GM19239 (cell line): Measurements from ENCODE around the gene GNG2.

Experiments used
- DNase-seq: peaks from one replicate; pipeline ENCODE4 v3.0.0; 2011; ENCODE audit warnings: low spot score; ENCODE audit not compliant: insufficient read length
- FAIRE-seq: peaks from 2 replicates; lab custom pipeline; 2011; peaks lifted over from hg19 to GRCh38; lab: Jason Lieb, UNC

Gene GNG2

GRCh38 chr14:51981218-51981854, 120.9 kb downstream of the GNG2 start:
- DNase-seq = no peak
- FAIRE-seq = no peak

- DNase-seq (no peak), FAIRE-seq (no peak)
These were observed 127.8 kb downstream of the GNG2 start for GRCh38 chr14:51988221-51988620.

DNA sequence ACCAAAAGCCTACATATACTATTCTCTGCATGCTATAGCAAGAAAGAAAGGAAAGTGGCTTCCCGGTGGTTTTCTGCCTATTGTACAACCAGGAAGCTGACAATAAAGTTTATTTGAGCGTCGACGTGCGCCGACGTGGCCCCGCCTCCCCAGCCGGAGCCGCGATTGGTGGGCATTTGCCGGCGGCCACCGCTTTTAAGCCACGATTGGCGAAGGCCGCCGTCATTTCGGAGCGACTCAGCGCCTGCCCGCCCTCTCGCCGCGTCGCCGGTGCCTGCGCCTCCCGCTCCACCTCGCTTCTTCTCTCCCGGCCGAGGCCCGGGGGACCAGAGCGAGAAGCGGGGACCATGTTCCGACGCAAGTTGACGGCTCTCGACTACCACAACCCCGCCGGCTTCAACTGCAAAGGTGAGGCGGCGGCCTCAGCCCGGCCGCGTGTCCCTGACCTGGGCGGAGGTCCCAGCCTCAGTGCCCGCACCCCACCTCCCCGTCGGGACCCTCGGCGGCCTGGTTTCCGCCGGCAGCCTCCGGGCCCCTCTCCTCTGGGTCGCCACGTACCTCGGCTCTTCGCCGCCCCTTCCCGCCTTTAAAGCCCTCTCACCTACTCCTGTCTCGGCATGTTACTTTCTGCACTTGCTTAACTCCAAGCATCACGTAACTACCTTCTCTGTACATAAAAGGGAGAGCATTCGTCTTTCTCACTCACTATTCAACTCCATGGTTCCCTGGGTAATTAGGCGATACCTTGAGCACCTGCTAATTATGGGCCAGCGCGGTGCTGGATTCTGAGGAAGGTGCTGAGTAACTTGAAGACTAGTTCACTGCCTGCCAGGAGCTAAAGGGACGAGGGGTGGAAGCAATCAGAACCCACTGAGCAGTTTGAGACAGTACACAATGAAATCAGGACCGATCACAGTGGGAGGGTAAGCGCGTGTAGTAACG, 129.2 kb downstream of the GNG2 start, which contains the start of gene RTRAF:
TSS of gene RTRAF (plus strand) at position 254 of the 942 bp plus-strand sequence. CDS start at position 348, 94 bp downstream.
- peak; percentile 75 for DNase-seq
- peak; percentile 98 for FAIRE-seq

GRCh38 chr14:51990488-51990887, 130.1 kb downstream of the GNG2 start:
- DNase-seq = no peak

GRCh38 chr14:51993285-51993920, 133.0 kb downstream of the GNG2 start:
- peak; percentile 70 for FAIRE-seq
- DNase-seq = no peak

More at GRCh38 chr14:51990488-51990887, 130.1 kb downstream of the GNG2 start:
- FAIRE-seq = no peak

DNA sequence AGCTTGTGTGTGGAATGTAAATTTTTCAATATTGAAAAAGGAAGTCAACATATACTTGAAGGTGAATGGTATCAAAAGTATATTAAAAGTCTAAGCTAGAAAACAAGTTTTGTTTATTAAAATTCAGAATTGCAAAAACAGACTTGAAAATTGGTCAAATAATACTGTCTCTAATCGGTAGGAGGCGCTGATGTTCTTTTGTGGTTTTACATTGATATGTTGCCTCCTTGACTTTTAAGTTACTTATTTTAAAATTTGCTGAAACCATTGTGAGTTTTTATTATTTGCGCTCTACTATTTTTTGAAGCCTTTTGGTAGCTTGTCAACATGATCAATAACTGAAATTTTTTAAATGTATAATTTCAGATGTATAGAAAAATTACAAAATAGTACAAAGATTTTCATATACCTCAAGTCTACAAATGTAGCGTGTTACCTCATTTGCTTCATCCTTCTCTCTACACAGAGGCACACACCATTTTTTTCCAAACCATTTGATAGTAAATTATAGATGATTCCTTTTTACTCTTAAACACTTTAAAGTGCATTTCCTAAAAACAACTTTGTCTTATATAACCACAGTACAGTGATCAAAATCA, 135.8 kb downstream of the GNG2 start:
- no peak for FAIRE-seq

DNA sequence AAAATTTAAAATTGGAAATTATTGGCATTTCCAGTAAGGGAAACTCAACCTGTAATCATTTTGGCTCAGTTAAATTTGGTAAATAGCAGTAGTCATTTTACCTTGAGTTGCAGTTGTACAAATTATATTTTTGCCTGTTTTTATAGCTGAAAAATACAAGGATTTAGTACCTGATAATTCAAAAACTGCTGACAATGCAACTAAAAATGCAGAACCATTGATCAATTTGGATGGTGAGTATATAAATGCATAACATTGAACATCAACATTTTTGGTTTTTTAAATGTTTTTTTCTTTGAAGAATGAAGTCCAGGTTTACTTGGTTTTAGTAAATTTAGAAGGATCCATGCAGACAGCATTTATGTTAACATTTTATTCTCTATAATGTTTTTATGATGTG, 137.9 kb downstream of the GNG2 start:
- DNase-seq = no peak
- no peak for FAIRE-seq

More for the DNA sequence above, 135.8 kb downstream of the GNG2 start:
- DNase-seq = no peak

DNA sequence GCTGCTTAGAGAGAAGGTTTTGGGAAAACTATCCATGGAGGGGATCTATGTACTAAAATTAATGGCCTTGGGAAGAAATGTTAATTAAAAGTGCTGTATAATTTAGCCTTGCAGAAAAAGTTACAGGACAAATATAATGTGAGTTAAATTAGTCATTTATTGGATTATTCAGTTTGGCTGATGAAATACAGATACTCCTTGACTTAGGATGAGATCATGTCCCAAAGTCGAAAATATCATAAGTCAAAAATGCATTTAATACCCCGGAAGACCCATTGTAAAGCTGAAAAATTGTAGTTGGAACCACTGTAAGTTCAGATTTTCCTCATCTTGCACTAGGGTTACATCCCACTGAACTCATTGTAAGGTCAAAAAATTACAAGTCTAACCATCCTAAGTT, 138.7 kb downstream of the GNG2 start:
- DNase-seq = no peak

GRCh38 chr14:52000019-52000582, 139.7 kb downstream of the GNG2 start:
- FAIRE-seq (no peak), DNase-seq (no peak)

More for the DNA sequence above, 138.7 kb downstream of the GNG2 start:
- no peak for FAIRE-seq

DNA sequence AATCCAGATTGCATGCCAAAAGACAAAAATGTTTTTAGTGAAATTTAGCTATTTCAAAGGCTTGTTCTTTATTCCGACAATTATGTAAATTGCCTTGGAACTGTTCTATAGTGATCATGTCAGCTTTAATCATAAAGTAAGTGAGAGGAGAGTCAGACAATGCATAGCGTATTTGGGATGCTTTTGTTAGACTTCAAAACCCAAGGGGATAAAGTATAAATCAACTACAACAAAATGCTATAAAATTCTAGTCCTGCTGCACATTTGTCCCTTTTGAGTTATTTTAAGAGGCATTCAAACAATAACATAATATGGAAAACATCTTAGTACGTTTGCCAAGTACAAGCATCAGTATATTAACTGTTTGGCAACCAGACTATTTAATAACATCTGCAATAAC, 140.3 kb downstream of the GNG2 start:
- DNase-seq (no peak), FAIRE-seq (peak; percentile 23)

- DNase-seq = no peak
These were observed 142.1 kb downstream of the GNG2 start for GRCh38 chr14:52002542-52002941.

DNA sequence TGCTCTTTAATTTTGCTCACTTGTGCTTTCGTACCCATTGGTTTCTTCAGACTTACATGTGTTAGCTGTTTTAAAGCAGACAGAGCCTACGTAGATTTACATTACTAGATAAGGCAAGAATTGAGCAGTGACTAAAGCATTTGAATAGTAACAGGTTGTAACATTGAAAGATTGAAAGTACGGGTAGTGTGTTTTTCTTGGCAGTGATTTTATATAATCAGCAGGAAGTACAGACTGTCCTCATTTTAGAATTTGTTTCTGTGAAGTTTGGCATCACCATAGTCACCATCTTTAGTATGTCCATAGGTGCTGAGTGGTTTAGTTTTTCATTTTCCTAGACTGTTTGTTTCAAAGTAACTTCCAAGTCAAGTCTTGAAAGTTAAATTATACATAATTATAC, 142.9 kb downstream of the GNG2 start:
- no peak for FAIRE-seq

More at GRCh38 chr14:52002542-52002941, 142.1 kb downstream of the GNG2 start:
- no peak for FAIRE-seq

GRCh38 chr14:52005625-52006024, 145.2 kb downstream of the GNG2 start:
- FAIRE-seq = no peak
- no peak for DNase-seq

More for the DNA sequence above, 142.9 kb downstream of the GNG2 start:
- no peak for DNase-seq

DNA sequence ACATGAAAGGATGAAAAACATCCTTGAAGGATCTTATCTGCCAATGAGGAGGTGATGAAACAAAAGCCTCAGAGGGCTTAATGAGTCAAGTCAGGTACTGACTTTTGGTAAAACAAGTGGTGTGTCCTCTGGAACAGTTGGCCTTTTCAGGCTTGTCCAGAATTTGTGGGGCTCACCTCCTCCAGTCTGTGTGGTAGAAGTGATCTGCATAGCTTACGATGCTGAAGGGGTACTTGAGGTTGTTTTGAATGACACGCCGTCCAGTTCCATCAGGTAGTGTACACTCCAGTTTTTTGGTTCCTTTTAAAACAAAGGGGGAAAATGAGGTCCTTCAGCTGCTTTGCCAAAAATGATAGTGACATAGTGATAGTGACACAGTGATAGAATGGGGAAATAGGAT, 145.9 kb downstream of the GNG2 start:
- no peak for DNase-seq
- FAIRE-seq = peak; percentile 14

- no peak for DNase-seq
- FAIRE-seq = no peak
These were observed 146.8 kb downstream of the GNG2 start for GRCh38 chr14:52007211-52007610.

GRCh38 chr14:52007637-52008036, 147.2 kb downstream of the GNG2 start:
- FAIRE-seq = no peak
- DNase-seq = no peak

DNA sequence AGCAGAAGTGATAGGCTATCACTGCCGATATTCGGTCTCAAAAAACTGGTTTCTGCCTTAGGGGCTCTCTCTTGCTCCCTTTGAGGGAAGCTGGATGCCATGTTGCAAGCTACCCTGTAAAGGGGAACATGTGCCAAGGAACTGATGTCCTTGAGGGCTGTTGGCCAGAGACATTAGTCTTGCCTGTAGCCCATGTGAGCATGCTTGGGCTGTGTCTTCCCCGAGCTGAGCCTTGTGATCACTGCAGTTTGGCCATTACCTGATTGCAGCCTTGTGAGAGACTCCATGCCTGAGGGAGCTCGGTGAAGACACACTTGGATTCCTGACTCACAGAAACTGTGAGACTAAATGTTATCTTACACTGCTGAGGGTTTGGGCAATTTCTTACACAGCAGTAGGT, 147.7 kb downstream of the GNG2 start:
- no peak for FAIRE-seq
- DNase-seq = no peak

DNA sequence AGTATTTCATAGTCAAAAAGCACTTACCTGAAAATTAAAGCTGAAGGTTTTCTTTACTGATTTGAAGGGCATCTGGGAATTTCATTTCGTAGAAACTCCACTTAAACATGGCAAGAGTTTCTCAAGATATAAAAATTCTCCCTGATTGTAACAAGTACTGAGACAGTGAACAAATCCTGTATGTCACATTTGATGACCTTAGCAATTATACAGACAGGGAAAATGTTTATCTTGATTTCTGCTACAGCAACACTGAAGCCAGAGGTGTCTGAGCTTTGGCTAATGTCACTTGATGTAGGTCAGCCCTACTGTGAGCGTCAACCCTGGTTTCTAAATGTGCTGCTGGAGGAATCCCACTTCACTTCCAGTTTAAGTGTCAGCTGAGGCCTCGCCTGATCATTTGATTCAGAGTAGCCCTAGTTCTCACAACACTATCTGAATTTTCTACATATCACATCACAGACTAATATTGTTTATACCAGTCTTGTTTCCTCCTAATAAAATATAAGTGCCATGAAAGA, 149.8 kb downstream of the GNG2 start:
- FAIRE-seq = no peak
- DNase-seq = no peak

DNA sequence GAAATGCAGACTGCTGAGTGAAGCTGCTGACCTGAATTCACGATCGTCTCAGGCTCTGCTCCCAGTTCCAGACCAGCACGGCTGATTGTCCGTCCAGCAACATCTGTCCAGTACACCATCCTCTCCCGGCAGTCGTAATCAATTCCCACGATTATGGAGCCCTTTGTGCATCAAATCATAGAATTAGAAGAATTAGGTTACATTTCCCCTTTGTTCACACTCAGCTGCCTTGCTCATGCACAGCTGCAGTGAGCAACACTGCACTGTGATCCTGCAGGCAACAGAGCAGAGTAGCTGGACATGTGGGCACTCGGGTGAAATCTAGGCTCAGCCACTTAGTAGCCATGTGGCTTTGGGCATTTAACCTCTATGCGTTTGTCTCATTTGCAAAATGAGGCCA, 151.1 kb downstream of the GNG2 start:
- FAIRE-seq = no peak

GRCh38 chr14:52012635-52013034, 152.2 kb downstream of the GNG2 start:
- DNase-seq = no peak
- FAIRE-seq = no peak

More for the DNA sequence above, 151.1 kb downstream of the GNG2 start:
- DNase-seq = no peak
